GM12878 (cell line): ENCODE results near the gene CPB2. TPM values are rescaled to one million over a fixed set of nuclear protein-coding genes. Genes with fewer than 3 reads are reported as not detected.

Source experiments
- ATAC-seq: fragments of 200-7000 bp; cut with Tn5 transposase; 3 replicates; pipeline ENCODE4 v1.9.1; 2020; ENCODE audit warnings: mild to moderate bottlenecking, moderate library complexity
- BruUV-seq: library from RNA; stranded (reverse); fragments of 400-500 nt; replicated peaks from 2 replicates; lab custom pipeline; 2021; lab: Mats Ljungman, UMichigan
- CTCF ChIA-PET: fragments of 300-600 bp; sonication (Branson Sonifier 250); formaldehyde crosslinking; extraction: SDS; loops from one replicate; lab custom pipeline; 2021; ENCODE audit warnings: inconsistent platforms; lab: Yijun Ruan, JAX
- POLR2A ChIA-PET: fragments of 350-600 bp; formaldehyde crosslinking; extraction: SDS; loops from one replicate; lab custom pipeline; 2021; ENCODE audit warnings: inconsistent platforms; lab: Charles Lee
- RAD21 ChIA-PET: fragments of 300-600 bp; sonication (Branson Sonifier 250); formaldehyde crosslinking; loops from one replicate; lab custom pipeline; 2023; ENCODE audit warnings: antibody characterized with exemption; ENCODE audit not compliant: unreplicated experiment; lab: Charles Lee
- SMC1A ChIA-PET: fragments of 300-600 bp; sonication (Branson Sonifier 250); formaldehyde crosslinking; loops from one replicate; lab custom pipeline; 2023; ENCODE audit not compliant: unreplicated experiment, uncharacterized antibody; lab: Charles Lee
- DNase-seq: peaks from one replicate; pipeline ENCODE4 v3.0.0-alpha.2; 2011; ENCODE audit warnings: low read depth, low spot score
- FAIRE-seq: peaks from 3 replicates; lab custom pipeline; 2011; peaks lifted over from hg19 to GRCh38; lab: Jason Lieb, UNC
- H2AFZ ChIP-seq: 2 replicates; pipeline ENCODE4 v1.6.0; 2011; ENCODE audit warnings: low read depth, low read length, control low read depth; ENCODE audit not compliant: control insufficient read depth
- H3K27ac ChIP-seq: 2 replicates; pipeline ENCODE4 v1.5.1; 2011; ENCODE audit warnings: control low read depth; ENCODE audit not compliant: control insufficient read depth, insufficient read depth
- H3K27me3 ChIP-seq, 2 experiments: replicated peaks in 1 of 2; 2 replicates each; pipeline versions ENCODE4 v1.6.0 to v1.6.1; 2011; ENCODE audit warnings: low read length in 1 of 2; ENCODE audit not compliant: control insufficient read depth in 2 of 2, insufficient read depth in 2 of 2
- H3K36me3 ChIP-seq, 2 experiments: 2 replicates each; pipeline ENCODE4 v1.5.1; 2011; ENCODE audit warnings: low read length in 1 of 2; ENCODE audit not compliant: control insufficient read depth in 2 of 2, insufficient read depth in 2 of 2
- H3K4me1 ChIP-seq: 2 replicates; pipeline ENCODE4 v1.6.1; 2011; ENCODE audit warnings: mild to moderate bottlenecking, low read length, moderate library complexity, mixed read lengths; ENCODE audit not compliant: control insufficient read depth, insufficient read depth
- H3K4me2 ChIP-seq: 2 replicates; pipeline ENCODE4 v1.6.0; 2011; ENCODE audit warnings: control low read depth; ENCODE audit not compliant: control insufficient read depth, insufficient read depth
- H3K4me3 ChIP-seq: fragments of 200-600 bp; sonication (generic); 2 replicates; pipeline ENCODE4 v1.5.1; 2016
- H3K79me2 ChIP-seq: 2 replicates; pipeline ENCODE4 v1.6.0; 2011; ENCODE audit warnings: low read length; ENCODE audit not compliant: control insufficient read depth, insufficient read depth
- H3K9ac ChIP-seq: 2 replicates; pipeline ENCODE4 v1.8.0; 2011; ENCODE audit warnings: low read length, control low read depth, mixed read lengths; ENCODE audit not compliant: control insufficient read depth, insufficient read depth
- H3K9me3 ChIP-seq: replicated peaks from 3 replicates; pipeline ENCODE4 v1.5.1; 2011; ENCODE audit warnings: mild to moderate bottlenecking, low read length; ENCODE audit not compliant: control insufficient read depth, insufficient read depth
- H4K20me1 ChIP-seq: 2 replicates; pipeline ENCODE4 v1.6.0; 2011; ENCODE audit not compliant: control insufficient read depth, insufficient read depth
- BACH1 ChIP-seq: fragments of 450-650 bp; IDR thresholded peaks from 2 replicates; pipeline ENCODE4 v1.6.1; 2017; ENCODE audit warnings: mild to moderate bottlenecking, borderline replicate concordance
- CTCF ChIP-seq, 3 experiments: IDR thresholded peaks in 2 of 3; conservative IDR thresholded peaks in 1 of 3; 2 replicates each; pipeline ENCODE4 v1.5.1; 2011; ENCODE audit warnings: low read depth in 3 of 3, low read length in 3 of 3, mild to moderate bottlenecking in 3 of 3, control low read depth in 2 of 3, moderate library complexity in 2 of 3, inconsistent platforms in 1 of 3, mixed read lengths in 1 of 3; ENCODE audit not compliant: control insufficient read depth in 2 of 3, insufficient read depth in 1 of 3; ENCODE audit errors: extremely low read depth in 1 of 3
- CUX1 ChIP-seq: IDR thresholded peaks from 2 replicates; pipeline ENCODE4 v1.6.1; 2012; ENCODE audit warnings: improper control_type of control experiment, low read depth, low read length; ENCODE audit not compliant: insufficient replicate concordance
- NRF1 ChIP-seq: conservative IDR thresholded peaks from 2 replicates; pipeline ENCODE4 v1.6.1; 2011; ENCODE audit warnings: mild to moderate bottlenecking, low read depth, low read length, improper control_type of control experiment
- POLR2A ChIP-seq: IDR thresholded peaks from 2 replicates; pipeline ENCODE4 v1.6.1; 2011; ENCODE audit warnings: low read depth, mild to moderate bottlenecking, low read length
- POLR2AphosphoS5 ChIP-seq: IDR thresholded peaks from 2 replicates; pipeline ENCODE4 v1.6.1; 2011; ENCODE audit warnings: mild to moderate bottlenecking, low read length, inconsistent platforms
- TCF3 ChIP-seq: IDR thresholded peaks from 2 replicates; pipeline ENCODE4 v1.6.1; 2012; ENCODE audit warnings: low read depth, mild to moderate bottlenecking, low read length, borderline replicate concordance; ENCODE audit not compliant: insufficient read depth
- ZNF274 ChIP-seq: IDR thresholded peaks from one replicate; pipeline ENCODE4 v1.8.0; 2011; ENCODE audit not compliant: insufficient read length, insufficient read depth
- WGBS: methylation state at CpG from one replicate; pipeline ENCODE4 v1.1.6; 2016; ENCODE audit warnings: low lambda C conversion rate; ENCODE audit not compliant: insufficient replicate concordance, insufficient coverage; ENCODE audit errors: missing lambda C conversion rate; 5-methylcytosine and 5-hydroxymethylcytosine counted together
- in situ Hi-C: fragments of 300-500 bp; cut with MboI; formaldehyde crosslinking; loops from 9 replicates; pipeline ENCODE4 v1.14.3; 2018; ENCODE audit warnings: mixed read lengths
- intact Hi-C: fragments of 100-400 bp; cut with micrococcal nuclease; formaldehyde crosslinking; loops from one replicate; pipeline ENCODE4 v1.14.2; 2022; ENCODE audit not compliant: unreplicated experiment
- polyA plus RNA-seq, 11 experiments: library from polyadenylated mRNA; depleted of rRNA in 4 of 11; unstranded in 6 of 11; stranded (reverse) in 5 of 11; fragments of >200 nt; fragmentation: Nextera tagmentation in 4 of 11; fragmentation: Illumina TruSeq in 1 of 11; extraction: Ambion mirVana in 4 of 11; extraction: Trizol in 1 of 11; gene quantifications; 1 replicate in 1 of 11; 2 replicates in 10 of 11; pipeline versions ENCODE4 v1.2.1 to v1.2.3, GENCODE V29; 2011 to 2016; ENCODE audit warnings: inconsistent platforms in 2 of 11, missing spikeins in 2 of 11, low read depth in 1 of 11
- total RNA-seq, 4 experiments: library from RNA; depleted of rRNA in 3 of 4; stranded (reverse); fragments of >200 nt in 3 of 4; fragmentation: Illumina TruSeq in 1 of 4; extraction: Trizol in 1 of 4; gene quantifications; 2 replicates each; pipeline versions ENCODE4 v1.2.1 to v1.2.3, GENCODE V29; 2013 to 2021
- TF ChIP-seq, protein P1 (sequence below): fragments of 450-650 bp; IDR thresholded peaks from 2 replicates; pipeline ENCODE4 v1.6.1; 2018; ENCODE audit warnings: mild to moderate bottlenecking, low read depth, moderate library complexity; ENCODE audit not compliant: partially characterized antibody

The CPB2 gene
- total and polyA plus RNA-seq, 10 of the 15 experiments (the other 5 are each of a cell fraction or from before 2014, with no cell fraction given): 0.05 to 0.87 (median 0.13) TPM; not detected in 3

DNA sequence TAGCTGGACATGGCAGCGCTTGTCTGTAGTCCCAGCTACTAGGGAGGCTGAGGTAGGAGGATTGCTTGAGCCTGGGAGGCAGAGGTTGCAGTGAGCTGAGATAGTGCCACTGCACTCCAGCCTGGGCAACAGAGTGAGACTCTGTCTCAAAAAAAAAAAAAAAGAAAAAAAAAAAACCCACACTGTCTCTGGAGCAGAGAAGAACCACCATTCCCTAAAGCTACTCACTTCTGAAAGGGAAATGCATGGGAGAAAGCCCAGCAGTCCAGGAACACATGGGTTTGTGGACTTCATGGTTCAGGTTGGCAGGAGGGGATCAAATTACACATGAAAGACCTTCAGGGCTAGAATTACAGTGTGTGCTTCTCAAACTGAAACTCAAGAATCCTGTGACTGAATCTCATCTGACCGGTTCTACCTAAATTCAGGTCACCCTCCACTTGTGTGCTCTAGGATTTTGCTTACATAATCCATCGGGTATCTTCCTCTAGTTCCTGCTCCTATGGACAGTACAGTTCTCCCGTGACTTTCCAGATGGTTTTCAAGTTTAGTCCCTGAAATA, 30.2 kb upstream of the CPB2 start:
- H3K4me1 ChIP-seq: no peaks in the 10 kb centered on the region
- WGBS: 61% methylated on average over 4 of the region's 4 CpGs
- intact Hi-C loops: no loop called here
- no peaks in the 10 kb centered on the region for H3K27me3 ChIP-seq
- no peak overlapping the region for H3K9ac ChIP-seq
- POLR2A ChIA-PET: interaction anchor here (0.6 to 0.7 kb wide), 5 partner anchors 149 to 1195 kb away, joined by 4 to 6 read pairs (median 5); no protein-coding TSS in a partner anchor
- RAD21 ChIA-PET: no interaction called here
- no peak overlapping the region for H3K4me3 ChIP-seq
- CTCF ChIA-PET: interaction anchor here (0.6 to 1.4 kb wide), 4 partner anchors 8 to 92 kb away, joined by 3 to 5 read pairs (median 3); no protein-coding TSS in a partner anchor
- no peak overlapping the region for H3K27ac ChIP-seq
- SMC1A ChIA-PET: interaction anchor here (0.7 to 1.9 kb wide), 7 partner anchors 8 to 219 kb away, joined by 3 to 5 read pairs (median 3); no protein-coding TSS in a partner anchor
- H3K36me3 ChIP-seq: peaks cover 34 to 59% of the 10 kb centered on the region in 2 experiments
- in situ Hi-C loops: no loop called here
- no peak overlapping the region for H2AFZ ChIP-seq
- TF ChIP-seq ZNF274 (no peak), CTCF (IDR thresholded peaks at IDR 0.05 in 2 of 3, conservative IDR thresholded peaks at IDR 0.05 in 1 of 3; ENCODE audit: control insufficient read depth in 2 of 3, extremely low read depth in 1 of 3, insufficient read depth in 1 of 3, low read depth in 3 of 3, low read length in 3 of 3) (no peak), POLR2A (peak; percentile 46; the same call in 1 of the 2 replicates), BACH1 (no peak), CUX1 (no peak), TCF3 (no peak), NRF1 (no peak), POLR2AphosphoS5 (peak; percentile 63)
- TF ChIP-seq, protein P1, sequence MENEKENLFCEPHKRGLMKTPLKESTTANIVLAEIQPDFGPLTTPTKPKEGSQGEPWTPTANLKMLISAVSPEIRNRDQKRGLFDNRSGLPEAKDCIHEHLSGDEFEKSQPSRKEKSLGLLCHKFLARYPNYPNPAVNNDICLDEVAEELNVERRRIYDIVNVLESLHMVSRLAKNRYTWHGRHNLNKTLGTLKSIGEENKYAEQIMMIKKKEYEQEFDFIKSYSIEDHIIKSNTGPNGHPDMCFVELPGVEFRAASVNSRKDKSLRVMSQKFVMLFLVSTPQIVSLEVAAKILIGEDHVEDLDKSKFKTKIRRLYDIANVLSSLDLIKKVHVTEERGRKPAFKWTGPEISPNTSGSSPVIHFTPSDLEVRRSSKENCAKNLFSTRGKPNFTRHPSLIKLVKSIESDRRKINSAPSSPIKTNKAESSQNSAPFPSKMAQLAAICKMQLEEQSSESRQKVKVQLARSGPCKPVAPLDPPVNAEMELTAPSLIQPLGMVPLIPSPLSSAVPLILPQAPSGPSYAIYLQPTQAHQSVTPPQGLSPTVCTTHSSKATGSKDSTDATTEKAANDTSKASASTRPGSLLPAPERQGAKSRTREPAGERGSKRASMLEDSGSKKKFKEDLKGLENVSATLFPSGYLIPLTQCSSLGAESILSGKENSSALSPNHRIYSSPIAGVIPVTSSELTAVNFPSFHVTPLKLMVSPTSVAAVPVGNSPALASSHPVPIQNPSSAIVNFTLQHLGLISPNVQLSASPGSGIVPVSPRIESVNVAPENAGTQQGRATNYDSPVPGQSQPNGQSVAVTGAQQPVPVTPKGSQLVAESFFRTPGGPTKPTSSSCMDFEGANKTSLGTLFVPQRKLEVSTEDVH: no peak
- TF ChIP-seq, all 136 proteins: peak for 2
- no peak overlapping the region for H3K4me2 ChIP-seq
- peak; percentile 42 for ATAC-seq
- H4K20me1 ChIP-seq: no peaks in the 10 kb centered on the region; the same call in 1 of the 2 replicates
- no peaks in the 10 kb centered on the region for H3K79me2 ChIP-seq
- no peaks in the 10 kb centered on the region for H3K9me3 ChIP-seq
- no TSS peak for BruUV-seq
- DNase-seq: no peak
- no peak for FAIRE-seq
